Lower leg skin (tissue), 3 donors: ENCODE results near the gene ANXA11.

ENCODE experiments used
- POLR2A ChIP-seq, 2 donors: fragments of 450-650 bp; IDR thresholded peaks; one replicate each; pipeline ENCODE4 v1.6.1; 2016 to 2017; ENCODE audit warnings: antibody characterized with exemption in 2 of 2, mild to moderate bottlenecking in 1 of 2, moderate library complexity in 1 of 2
- TF ChIP-seq, protein P1 (sequence below), 3 donors: fragments of 450-650 bp; IDR thresholded peaks; one replicate each; pipeline ENCODE4 v1.5.1; 2016; ENCODE audit warnings: antibody characterized with exemption in 3 of 3, mild to moderate bottlenecking in 3 of 3, moderate library complexity in 2 of 3

DNA sequence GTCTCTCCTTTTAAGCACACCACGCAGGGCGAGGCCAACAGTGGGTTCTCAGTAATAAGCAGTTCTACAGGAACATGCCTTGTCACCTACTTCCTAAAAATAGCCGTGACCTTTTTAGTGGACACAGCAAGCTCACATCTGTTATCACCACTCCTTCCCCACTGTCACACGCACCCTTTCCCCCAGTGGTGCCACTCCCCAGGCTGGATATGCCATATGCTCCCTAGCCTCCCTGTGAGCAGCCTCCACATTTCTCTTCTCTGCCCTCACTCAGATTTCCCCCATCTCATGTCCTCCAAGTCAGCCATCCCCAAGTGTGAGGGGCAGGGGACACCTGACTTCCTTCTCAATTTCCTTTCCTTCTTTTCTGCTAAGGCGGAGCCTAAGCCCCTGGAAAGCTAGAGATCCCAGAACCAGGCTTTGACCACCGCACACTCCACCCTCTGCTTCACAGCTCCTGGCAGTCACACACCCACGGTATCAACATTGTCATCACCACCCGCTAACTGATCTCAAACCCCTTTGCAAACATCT, 3.7 kb downstream of the ANXA11 start:
- TF ChIP-seq, protein P1, sequence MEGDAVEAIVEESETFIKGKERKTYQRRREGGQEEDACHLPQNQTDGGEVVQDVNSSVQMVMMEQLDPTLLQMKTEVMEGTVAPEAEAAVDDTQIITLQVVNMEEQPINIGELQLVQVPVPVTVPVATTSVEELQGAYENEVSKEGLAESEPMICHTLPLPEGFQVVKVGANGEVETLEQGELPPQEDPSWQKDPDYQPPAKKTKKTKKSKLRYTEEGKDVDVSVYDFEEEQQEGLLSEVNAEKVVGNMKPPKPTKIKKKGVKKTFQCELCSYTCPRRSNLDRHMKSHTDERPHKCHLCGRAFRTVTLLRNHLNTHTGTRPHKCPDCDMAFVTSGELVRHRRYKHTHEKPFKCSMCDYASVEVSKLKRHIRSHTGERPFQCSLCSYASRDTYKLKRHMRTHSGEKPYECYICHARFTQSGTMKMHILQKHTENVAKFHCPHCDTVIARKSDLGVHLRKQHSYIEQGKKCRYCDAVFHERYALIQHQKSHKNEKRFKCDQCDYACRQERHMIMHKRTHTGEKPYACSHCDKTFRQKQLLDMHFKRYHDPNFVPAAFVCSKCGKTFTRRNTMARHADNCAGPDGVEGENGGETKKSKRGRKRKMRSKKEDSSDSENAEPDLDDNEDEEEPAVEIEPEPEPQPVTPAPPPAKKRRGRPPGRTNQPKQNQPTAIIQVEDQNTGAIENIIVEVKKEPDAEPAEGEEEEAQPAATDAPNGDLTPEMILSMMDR (IDR thresholded peaks at IDR 0.05): no peak
- TF ChIP-seq POLR2A (IDR thresholded peaks at IDR 0.05): no peak
